K562 (cell line): Measurements from ENCODE around the gene ATP5PO. TPM values are rescaled to one million over a fixed set of nuclear protein-coding genes. Genes with fewer than 3 reads are reported as not detected.

Source experiments
- ATAC-seq: fragments of 200-7000 bp; cut with Tn5 transposase; 3 replicates; pipeline ENCODE4 v1.9.1; 2020; ENCODE audit warnings: moderate library complexity
- BruUV-seq: library from RNA; stranded (reverse); fragments of 400-500 nt; replicated peaks from 2 replicates; lab custom pipeline; 2021; lab: Mats Ljungman, UMichigan
- CTCF ChIA-PET: fragments of 300-600 bp; formaldehyde crosslinking; extraction: SDS; loops from one replicate; lab custom pipeline; 2021; ENCODE audit warnings: low intra/inter-chr PET ratio; lab: Yijun Ruan, JAX
- POLR2A ChIA-PET: fragments of 300-600, 350-650 bp; sonication (Branson Sonifier 250); formaldehyde crosslinking; extraction: SDS; loops from one replicate; lab custom pipeline; 2021; ENCODE audit warnings: antibody characterized with exemption, inconsistent platforms; lab: Yijun Ruan, JAX
- DNase-seq, 4 experiments: peaks; one replicate each; pipeline versions ENCODE4 v3.0.0 to v3.0.0-alpha.2; 2011 to 2018; ENCODE audit warnings: low spot score in 3 of 4, mixed read lengths in 3 of 4; ENCODE audit errors: extremely low read depth in 1 of 4
- FAIRE-seq: peaks from 2 replicates; lab custom pipeline; 2011; peaks lifted over from hg19 to GRCh38; lab: Jason Lieb, UNC
- H2AFZ ChIP-seq: 2 replicates; pipeline ENCODE4 v1.6.0; 2011; ENCODE audit warnings: low read depth, low read length, control low read depth, inconsistent platforms
- H3K27ac ChIP-seq: fragments of 200-600 bp; 3 replicates; pipeline ENCODE4 v1.8.0; 2011; ENCODE audit warnings: low read depth, mild to moderate bottlenecking, control low read depth, inconsistent platforms, low read length, moderate library complexity, mixed read lengths; ENCODE audit errors: extremely low read depth
- H3K27me3 ChIP-seq, 2 experiments: fragments of 300-600 bp in 1 of 2; 2 replicates in 1 of 2; 3 replicates in 1 of 2; pipeline versions ENCODE4 v1.6.0 to v1.8.0; 2011; ENCODE audit warnings: inconsistent platforms in 2 of 2, low read length in 2 of 2, mild to moderate bottlenecking in 1 of 2, mixed read lengths in 1 of 2, moderate library complexity in 1 of 2; ENCODE audit not compliant: control insufficient read depth in 2 of 2, insufficient read depth in 2 of 2
- H3K36me3 ChIP-seq: fragments of 300-600 bp; 3 replicates; pipeline ENCODE4 v1.8.0; 2011; ENCODE audit warnings: mild to moderate bottlenecking, low read length, inconsistent platforms; ENCODE audit not compliant: control insufficient read depth, insufficient read depth
- H3K4me1 ChIP-seq, 2 experiments: fragments of 200-600 bp in 1 of 2; replicated peaks in 1 of 2; 2 replicates in 1 of 2; 3 replicates in 1 of 2; pipeline versions ENCODE4 v1.5.1 to v1.8.0; 2011; ENCODE audit warnings: inconsistent platforms in 2 of 2, low read length in 2 of 2, mild to moderate bottlenecking in 1 of 2, mixed read lengths in 1 of 2, moderate library complexity in 1 of 2; ENCODE audit not compliant: control insufficient read depth in 2 of 2, insufficient read depth in 2 of 2
- H3K4me2 ChIP-seq: 2 replicates; pipeline ENCODE4 v1.6.1; 2011; ENCODE audit warnings: low read length, control low read depth, inconsistent platforms, mixed read lengths; ENCODE audit not compliant: insufficient read depth
- H3K4me3 ChIP-seq: fragments of 200-600 bp; sonication (generic), shearing (Covaris generic); 2 replicates; pipeline ENCODE4 v1.5.1; 2016; ENCODE audit warnings: control low read depth, inconsistent platforms
- H3K79me2 ChIP-seq: fragments of 200-600 bp; 3 replicates; pipeline ENCODE4 v1.8.0; 2011; ENCODE audit warnings: low read length, inconsistent platforms; ENCODE audit not compliant: control insufficient read depth, insufficient read depth
- H3K9ac ChIP-seq, 2 experiments: 2 replicates each; pipeline versions ENCODE4 v1.6.0 to v1.6.1; 2011; ENCODE audit warnings: low read depth in 2 of 2, low read length in 2 of 2, control low read depth in 1 of 2, inconsistent platforms in 1 of 2, mild to moderate bottlenecking in 1 of 2, mixed read lengths in 1 of 2; ENCODE audit not compliant: insufficient read depth in 1 of 2
- H3K9me1 ChIP-seq: one replicate; pipeline ENCODE4 v1.6.0; 2011; ENCODE audit warnings: inconsistent platforms, mild to moderate bottlenecking, low read length, moderate library complexity; ENCODE audit not compliant: control insufficient read depth, insufficient read depth
- H3K9me3 ChIP-seq: replicated peaks from 2 replicates; pipeline ENCODE4 v1.5.1; 2011; ENCODE audit warnings: low read depth, low read length, inconsistent platforms; ENCODE audit not compliant: control insufficient read depth, insufficient read depth
- H4K20me1 ChIP-seq: replicated peaks from 2 replicates; pipeline ENCODE4 v1.6.1; 2011; ENCODE audit warnings: low read length, inconsistent platforms, mixed read lengths; ENCODE audit not compliant: control insufficient read depth, insufficient read depth
- AFF1 ChIP-seq, 2 experiments: fragments of 450-650 bp; IDR thresholded peaks; 2 replicates each; pipeline ENCODE4 v1.6.1; 2018; ENCODE audit warnings: mild to moderate bottlenecking in 2 of 2, low read depth in 1 of 2; ENCODE audit not compliant: partially characterized antibody in 2 of 2
- IFI16 ChIP-seq: fragments of 250-450 bp; sonication (Bioruptor Pico); IDR thresholded peaks from 2 replicates; pipeline ENCODE4 v2.1.2; 2022; ENCODE audit warnings: mild to moderate bottlenecking, inconsistent platforms
- KDM1A ChIP-seq, 2 experiments: fragments of 450-650 bp; IDR thresholded peaks; 2 replicates each; pipeline ENCODE4 v1.6.1; 2016; ENCODE audit warnings: mild to moderate bottlenecking in 2 of 2
- MBD1 ChIP-seq: fragments of 250-450 bp; sonication (Bioruptor Pico); IDR thresholded peaks from 2 replicates; pipeline ENCODE4 v1.8.0; 2022; ENCODE audit warnings: inconsistent platforms
- NFRKB ChIP-seq: fragments of 450-650 bp; IDR thresholded peaks from 2 replicates; pipeline ENCODE4 v1.6.1; 2016; ENCODE audit warnings: low read depth
- PHF20 ChIP-seq: fragments of 450-650 bp; IDR thresholded peaks from 2 replicates; pipeline ENCODE4 v1.6.1; 2018; ENCODE audit not compliant: partially characterized antibody
- RBM25 ChIP-seq: fragments of 200-400 bp; formaldehyde crosslinking; IDR thresholded peaks from 2 replicates; pipeline ENCODE4 v1.6.1; 2018; ENCODE audit warnings: low read length, low read depth, moderate library complexity; ENCODE audit not compliant: severe bottlenecking
- SMAD1 ChIP-seq: fragments of 150-350 bp; IDR thresholded peaks from 2 replicates; pipeline ENCODE4 v1.6.1; 2014; ENCODE audit warnings: low read length, low read depth; ENCODE audit not compliant: partially characterized antibody
- USF1 ChIP-seq: sonication (generic); formaldehyde crosslinking; IDR thresholded peaks from 2 replicates; pipeline ENCODE4 v1.9.0; 2022; ENCODE audit warnings: mild to moderate bottlenecking, missing genetic modification reagents
- ZC3H4 ChIP-seq: sonication (generic); formaldehyde crosslinking; IDR thresholded peaks from 2 replicates; pipeline ENCODE4 v1.9.0; 2021; ENCODE audit warnings: missing genetic modification reagents, borderline replicate concordance
- ZNF518B ChIP-seq: fragments of 250-450 bp; sonication (Bioruptor Pico); IDR thresholded peaks from 2 replicates; pipeline ENCODE4 v1.5.0; 2021; ENCODE audit warnings: mild to moderate bottlenecking, moderate library complexity
- WGBS: fragments of 100-300 bp; shearing (Covaris generic); methylation state at CpG from one replicate; pipeline ENCODE4 v1.1.6; 2016; ENCODE audit warnings: low coverage, mixed read lengths; ENCODE audit not compliant: insufficient coverage; ENCODE audit errors: missing lambda C conversion rate; 5-methylcytosine and 5-hydroxymethylcytosine counted together
- in situ Hi-C: fragments of 300-500 bp; cut with MboI; formaldehyde crosslinking; loops from 4 replicates; pipeline ENCODE4 v1.15.0; 2018; ENCODE audit warnings: inconsistent platforms, mixed read lengths
- intact Hi-C: fragments of 100-400 bp; cut with micrococcal nuclease; formaldehyde crosslinking; loops from 2 replicates; pipeline ENCODE4 v1.14.2; 2022
- polyA plus RNA-seq, 8 experiments: library from polyadenylated mRNA; depleted of rRNA in 4 of 8; stranded (reverse) in 5 of 8; unstranded in 3 of 8; fragments of >200 nt; fragmentation: Nextera tagmentation in 2 of 8; fragmentation: Illumina TruSeq in 1 of 8; extraction: Ambion mirVana in 2 of 8; extraction: Trizol in 1 of 8; gene quantifications; 2 replicates each; pipeline versions ENCODE4 v1.2.1 to v1.2.3, GENCODE V29; 2011 to 2014; ENCODE audit warnings: inconsistent platforms in 1 of 8, missing spikeins in 1 of 8
- total RNA-seq, 7 experiments: library from RNA; depleted of rRNA in 6 of 7; stranded (reverse); fragments of >200 nt in 6 of 7; fragmentation: Illumina TruSeq in 2 of 7; extraction: Trizol in 2 of 7; gene quantifications; 2 replicates each; pipeline versions ENCODE4 v1.2.1 to v1.2.3, GENCODE V29; 2011 to 2021; ENCODE audit warnings: low replicate concordance in 1 of 7

Gene ATP5PO
- total and polyA plus RNA-seq, 9 of the 15 experiments (the other 6 are each of a cell fraction or from before 2014, with no cell fraction given): 367 to 2,722 (median 808) TPM

GRCh38 chr21:33895356-33895755 is 20.2 kb downstream of the ATP5PO start:
- DNase-seq: no peak
- Histone ChIP-seq H3K9ac (no peak overlapping the region), H3K4me3 (no peak overlapping the region), H3K27ac (no peak overlapping the region), H4K20me1 (no peaks in the 10 kb centered on the region), H3K9me1 (no peaks in the 10 kb centered on the region), H3K79me2 (no peaks in the 10 kb centered on the region), H3K36me3 (no peaks in the 10 kb centered on the region), H2AFZ (peak overlapping the region; percentile 85), H3K4me2 (peak overlapping the region; percentile 51; the same call in 1 of the 2 replicates), H3K4me1 (peaks cover 2 to 12% of the 10 kb centered on the region in 2 experiments; a peak in 4 of 5 replicates), H3K9me3 (no peaks in the 10 kb centered on the region), H3K27me3 (peaks cover 6 to 12% of the 10 kb centered on the region in 2 experiments; a peak in 4 of 5 replicates)
- in situ Hi-C loops: no loop called here
- no peak for ATAC-seq
- BruUV-seq: no TSS peak
- FAIRE-seq: no peak
- intact Hi-C loops: no loop called here
- no peak for TF ChIP-seq ZNF518B (CRISPR knock-in tag)
- TF ChIP-seq IFI16 (CRISPR knock-in tag): no peak
- TF ChIP-seq USF1: peak; percentile 53; the same call in 1 of the 2 replicates
- TF ChIP-seq ZC3H4 (CRISPR knock-in tag): 0 out of 2 replicates have a peak, but pooled peaks have one; percentile 21
- TF ChIP-seq RBM25: no peak
- TF ChIP-seq SMAD1: no peak
- no peak for TF ChIP-seq MBD1 (CRISPR knock-in tag)
- TF ChIP-seq KDM1A (IDR thresholded peaks at IDR 0.05): peak in 1 of 2 experiments; percentile 80; a peak in 1 of 4 replicates
- TF ChIP-seq NFRKB: 0 out of 2 replicates have a peak, but pooled peaks have one; percentile 30
- peak; percentile 33 for TF ChIP-seq PHF20
- no peak for TF ChIP-seq AFF1 (IDR thresholded peaks at IDR 0.05; ENCODE audit: low read depth in 1 of 2, partially characterized antibody in 2 of 2)
- 62% methylated on average over 25 of the region's 28 CpGs for WGBS
- POLR2A ChIA-PET: interaction anchor here (1.0 to 1.2 kb wide), 6 partner anchors 9 to 322 kb away, joined by 3 to 6 read pairs (median 4); no protein-coding TSS in a partner anchor
- CTCF ChIA-PET: interaction anchor here (0.5 to 0.6 kb wide), 2 partner anchors 129 to 521 kb away, joined by 3 read pairs; no protein-coding TSS in a partner anchor
